GM23248 (cell line): Measurements from ENCODE around the gene ARHGEF28. TPM values are rescaled to one million over a fixed set of nuclear protein-coding genes. Genes with fewer than 3 reads are reported as not detected.

ENCODE experiments used
- DNase-seq: peaks from one replicate; pipeline ENCODE4 v3.0.0-alpha.2; 2015
- H2AFZ ChIP-seq: fragments of 200-600 bp; sonication (generic); 2 replicates; pipeline ENCODE4 v1.6.1; 2016; ENCODE audit warnings: antibody characterized with exemption
- H3F3A ChIP-seq: fragments of 200-600 bp; sonication (generic); 2 replicates; pipeline ENCODE4 v1.6.1; 2016; ENCODE audit warnings: mild to moderate bottlenecking, antibody characterized with exemption, mixed run types; ENCODE audit not compliant: insufficient read depth
- H3K27ac ChIP-seq: fragments of 200-600 bp; sonication (generic); 2 replicates; pipeline ENCODE4 v1.5.1; 2016; ENCODE audit warnings: mild to moderate bottlenecking
- H3K27me3 ChIP-seq: fragments of 200-600 bp; sonication (generic); replicated peaks from 2 replicates; pipeline ENCODE4 v1.6.1; 2016; ENCODE audit warnings: mild to moderate bottlenecking; ENCODE audit not compliant: insufficient read depth
- H3K36me3 ChIP-seq: fragments of 200-600 bp; sonication (generic); 2 replicates; pipeline ENCODE4 v1.6.1; 2016; ENCODE audit warnings: low read depth, mild to moderate bottlenecking
- H3K4me1 ChIP-seq: fragments of 200-600 bp; sonication (generic); 2 replicates; pipeline ENCODE4 v1.6.1; 2016; ENCODE audit warnings: mild to moderate bottlenecking; ENCODE audit not compliant: insufficient read depth
- H3K4me2 ChIP-seq: fragments of 200-600 bp; sonication (generic); one replicate; pipeline ENCODE4 v1.6.1; 2016; ENCODE audit warnings: mild to moderate bottlenecking; ENCODE audit not compliant: unreplicated experiment
- H3K4me3 ChIP-seq: fragments of 200-600 bp; sonication (generic); 2 replicates; pipeline ENCODE4 v1.5.1; 2016; ENCODE audit warnings: mild to moderate bottlenecking
- H3K79me2 ChIP-seq: fragments of 200-600 bp; sonication (generic); 2 replicates; pipeline ENCODE4 v1.6.1; 2016; ENCODE audit warnings: mild to moderate bottlenecking; ENCODE audit not compliant: insufficient read depth
- H3K9ac ChIP-seq: fragments of 200-600 bp; sonication (generic); 2 replicates; pipeline ENCODE4 v1.6.1; 2016; ENCODE audit warnings: mild to moderate bottlenecking
- H3K9me2 ChIP-seq: fragments of 200-600 bp; sonication (generic); 2 replicates; pipeline ENCODE4 v1.6.1; 2016; ENCODE audit warnings: mixed run types, mild to moderate bottlenecking, moderate library complexity; ENCODE audit not compliant: insufficient read depth
- H3K9me3 ChIP-seq: fragments of 200-600 bp; sonication (generic); one replicate; pipeline ENCODE4 v1.6.1; 2017; ENCODE audit warnings: low read depth
- H4K20me1 ChIP-seq: fragments of 200-600 bp; sonication (generic); 2 replicates; pipeline ENCODE4 v1.6.0; 2016; ENCODE audit not compliant: insufficient read depth
- EZH2 ChIP-seq: fragments of 200-600 bp; sonication (generic); IDR thresholded peaks from 2 replicates; pipeline ENCODE4 v1.6.1; 2018; ENCODE audit warnings: antibody characterized with exemption, mild to moderate bottlenecking; ENCODE audit not compliant: insufficient read depth, poor library complexity, severe bottlenecking
- EZH2phosphoT487 ChIP-seq: fragments of 200-600 bp; sonication (generic); IDR thresholded peaks from 2 replicates; pipeline ENCODE4 v1.6.1; 2018; ENCODE audit warnings: antibody characterized with exemption, moderate library complexity, mild to moderate bottlenecking, low read depth; ENCODE audit not compliant: insufficient read depth
- WGBS, 2 experiments: methylation state at CpG; one replicate each; pipeline ENCODE4 v1.1.6; 2015 to 2017; ENCODE audit warnings: low lambda C conversion rate in 2 of 2, low coverage in 1 of 2; ENCODE audit errors: missing lambda C conversion rate in 2 of 2; 5-methylcytosine and 5-hydroxymethylcytosine counted together
- in situ Hi-C: fragments of 300-500 bp; cut with MboI; formaldehyde crosslinking; loops from 2 replicates; pipeline ENCODE4 v1.15.0; 2020
- polyA plus RNA-seq: library from polyadenylated mRNA; unstranded; fragments of >200 nt; fragmentation: Nextera tagmentation; extraction: Ambion mirVana; gene quantifications from 2 replicates; pipeline ENCODE4 v1.2.1, GENCODE V29; 2016
- total RNA-seq: library from RNA; depleted of rRNA; stranded (reverse); fragments of >200 nt; shearing (Covaris generic); gene quantifications from 2 replicates; pipeline ENCODE4 v1.2.3, GENCODE V29; 2014

The ARHGEF28 gene
- total and polyA plus RNA-seq, 2 experiments from 2014 or later = 5.0 to 9.6 TPM

DNA sequence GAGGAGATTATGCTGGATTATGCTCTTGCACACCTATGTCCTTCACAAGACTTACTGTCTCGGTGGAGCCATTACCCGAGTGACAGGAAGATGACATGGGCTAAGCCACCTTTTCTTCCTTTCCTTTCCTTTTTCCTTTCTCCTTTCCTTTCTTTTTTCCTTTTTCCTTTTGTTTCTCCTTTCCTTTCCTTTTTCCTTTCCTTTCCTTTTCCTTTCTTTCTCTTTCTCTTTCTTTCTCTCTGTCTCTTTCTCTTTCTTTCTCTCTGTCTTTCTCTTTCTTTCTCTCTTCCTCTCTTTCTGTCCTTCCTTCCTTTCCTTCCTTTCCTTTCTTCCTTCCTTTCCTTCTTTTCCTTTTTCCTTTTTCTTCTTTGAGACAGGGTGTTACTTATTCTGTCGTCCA, 202.5 kb downstream of the ARHGEF28 start:
- in situ Hi-C loops = no loop called here
- Histone ChIP-seq H4K20me1 (no peaks in the 10 kb centered on the region), H3F3A (peaks cover 24% of the 10 kb centered on the region), H3K9ac (no peak overlapping the region), H3K9me2 (no peaks in the 10 kb centered on the region), H3K36me3 (no peaks in the 10 kb centered on the region), H3K27ac (no peak overlapping the region), H3K4me1 (peaks cover 29% of the 10 kb centered on the region), H3K4me3 (no peak overlapping the region), H3K27me3 (no peaks in the 10 kb centered on the region), H3K9me3 (no peaks in the 10 kb centered on the region), H3K4me2 (no peak overlapping the region), H2AFZ (no peak overlapping the region), H3K79me2 (no peaks in the 10 kb centered on the region)
- WGBS, 2 experiments = 80 to 88% methylated on average over 3 of the region's 3 CpGs
- no peak for TF ChIP-seq EZH2phosphoT487
- TF ChIP-seq EZH2 = no peak
- DNase-seq = no peak

DNA sequence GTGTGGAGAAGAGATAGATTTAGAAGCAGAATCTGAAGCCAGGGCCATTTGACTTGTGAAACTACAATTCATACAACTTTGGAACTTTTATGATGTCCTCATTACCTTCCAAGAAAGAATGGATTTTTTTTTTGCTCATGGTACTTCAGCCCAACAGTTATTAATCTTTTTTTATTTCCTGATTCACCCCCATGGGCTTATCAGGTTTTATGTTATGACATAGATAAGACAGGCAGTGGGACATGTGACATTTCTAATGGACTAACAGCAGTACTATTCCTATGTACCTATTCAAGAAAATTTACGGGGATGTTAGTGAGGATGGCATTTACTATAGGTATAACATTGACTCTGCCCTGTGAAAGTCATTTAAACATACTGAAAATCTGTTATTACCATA, 204.7 kb downstream of the ARHGEF28 start:
- TF ChIP-seq EZH2phosphoT487 = no peak
- TF ChIP-seq EZH2 = no peak
- Histone ChIP-seq H3K27ac (no peak overlapping the region), H2AFZ (no peak overlapping the region), H3K9me3 (no peaks in the 10 kb centered on the region), H3K36me3 (no peaks in the 10 kb centered on the region), H4K20me1 (no peaks in the 10 kb centered on the region), H3K9ac (no peak overlapping the region), H3K4me3 (no peak overlapping the region), H3F3A (peaks cover 21% of the 10 kb centered on the region), H3K4me2 (no peak overlapping the region), H3K79me2 (no peaks in the 10 kb centered on the region), H3K27me3 (no peaks in the 10 kb centered on the region), H3K9me2 (no peaks in the 10 kb centered on the region), H3K4me1 (peaks cover 21% of the 10 kb centered on the region)
- DNase-seq = no peak
- in situ Hi-C loops = no loop called here
- WGBS, 2 experiments = 94 to 95% methylated on average over 1 of the region's 1 CpG

DNA sequence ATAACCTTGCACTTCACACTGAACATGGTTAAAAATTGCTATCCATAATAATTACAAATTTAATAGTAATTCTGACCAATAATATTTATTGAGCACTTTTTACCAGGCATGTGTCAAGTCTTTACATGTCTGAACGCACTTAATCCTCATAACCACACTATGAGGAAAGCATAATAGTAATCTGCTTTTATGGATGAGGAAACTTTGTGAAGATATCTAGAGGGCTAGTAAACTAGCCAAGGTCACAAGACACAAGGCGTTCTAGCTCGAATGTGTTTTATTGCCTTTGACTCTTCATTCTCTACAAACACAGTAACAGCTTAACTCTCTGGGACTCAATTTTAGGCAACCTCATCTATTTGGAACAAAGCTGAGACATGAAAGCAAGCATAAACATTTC, 205.1 kb downstream of the ARHGEF28 start:
- Histone ChIP-seq H3K27ac (no peak overlapping the region), H3K27me3 (no peaks in the 10 kb centered on the region), H2AFZ (no peak overlapping the region), H3K4me3 (no peak overlapping the region), H3K36me3 (no peaks in the 10 kb centered on the region), H3F3A (peaks cover 16% of the 10 kb centered on the region), H3K79me2 (no peaks in the 10 kb centered on the region), H4K20me1 (no peaks in the 10 kb centered on the region), H3K9me2 (no peaks in the 10 kb centered on the region), H3K4me1 (peaks cover 17% of the 10 kb centered on the region), H3K4me2 (no peak overlapping the region), H3K9ac (no peak overlapping the region), H3K9me3 (no peaks in the 10 kb centered on the region)
- no peak for DNase-seq
- in situ Hi-C loops = no loop called here
- WGBS, 2 experiments = 63 to 77% methylated on average over 3 of the region's 3 CpGs
- no peak for TF ChIP-seq EZH2phosphoT487
- TF ChIP-seq EZH2 = no peak

DNA sequence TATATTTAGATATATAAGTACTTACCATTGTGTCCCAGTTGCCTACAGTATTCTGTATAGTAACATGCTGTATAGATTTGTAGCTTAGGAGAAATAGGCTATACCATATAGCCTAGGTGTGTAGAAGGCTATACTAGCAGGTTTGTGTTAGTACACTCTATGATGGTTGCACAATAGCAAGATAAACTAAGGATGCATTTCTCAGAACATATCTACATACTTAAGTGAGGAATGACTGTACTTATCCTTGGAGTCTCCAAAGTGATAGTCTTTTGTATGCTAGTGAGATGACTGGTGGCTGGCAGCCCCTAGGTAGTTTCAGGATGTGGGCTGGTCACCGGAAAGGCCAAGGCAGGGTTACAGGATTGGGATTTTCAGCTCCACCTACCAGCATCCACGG, 208.7 kb downstream of the ARHGEF28 start:
- Histone ChIP-seq H3K79me2 (no peaks in the 10 kb centered on the region), H3K9me3 (peaks cover 8% of the 10 kb centered on the region), H4K20me1 (no peaks in the 10 kb centered on the region), H3K27ac (no peak overlapping the region), H2AFZ (no peak overlapping the region), H3F3A (no peaks in the 10 kb centered on the region), H3K4me2 (no peak overlapping the region), H3K4me3 (no peak overlapping the region), H3K27me3 (no peaks in the 10 kb centered on the region), H3K9me2 (no peaks in the 10 kb centered on the region), H3K36me3 (peaks cover 6% of the 10 kb centered on the region; the same call in 1 of the 2 replicates), H3K4me1 (no peaks in the 10 kb centered on the region), H3K9ac (no peak overlapping the region)
- WGBS, 2 experiments = 77 to 90% methylated on average over 2 of the region's 2 CpGs
- TF ChIP-seq EZH2phosphoT487 (no peak), EZH2 (no peak)
- DNase-seq = no peak
- in situ Hi-C loops = no loop called here

DNA sequence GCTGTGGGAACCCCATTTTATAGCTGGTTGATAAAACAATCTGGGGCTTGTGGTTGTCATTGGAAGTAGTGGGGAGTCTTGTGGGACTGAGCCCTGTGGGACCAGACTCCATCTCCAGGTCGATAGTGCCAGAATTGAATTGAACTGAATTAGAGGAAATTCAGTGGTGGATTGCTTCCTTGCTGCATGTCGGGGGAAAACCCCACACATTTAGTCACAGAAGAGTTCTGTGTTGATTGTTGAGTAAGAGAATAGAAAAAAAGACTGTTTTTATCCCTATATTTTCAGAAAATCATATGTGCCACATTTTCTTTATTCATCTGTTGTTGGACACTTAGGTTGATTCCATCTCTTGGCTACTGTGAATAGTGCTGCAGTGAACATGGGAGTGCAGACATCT, 209.7 kb downstream of the ARHGEF28 start:
- Histone ChIP-seq H4K20me1 (no peaks in the 10 kb centered on the region), H3K9me3 (peaks cover 8% of the 10 kb centered on the region), H2AFZ (no peak overlapping the region), H3K27me3 (no peaks in the 10 kb centered on the region), H3F3A (no peaks in the 10 kb centered on the region), H3K4me2 (no peak overlapping the region), H3K36me3 (peaks cover 6% of the 10 kb centered on the region; the same call in 1 of the 2 replicates), H3K9ac (no peak overlapping the region), H3K79me2 (no peaks in the 10 kb centered on the region), H3K9me2 (no peaks in the 10 kb centered on the region), H3K4me1 (no peaks in the 10 kb centered on the region), H3K4me3 (no peak overlapping the region), H3K27ac (no peak overlapping the region)
- 95 to 96% methylated on average over 2 of the region's 2 CpGs for WGBS, 2 experiments
- no peak for TF ChIP-seq EZH2
- no peak for TF ChIP-seq EZH2phosphoT487
- in situ Hi-C loops = no loop called here
- no peak for DNase-seq
